Endodermal cell (in vitro differentiated cells): ENCODE results near the gene NELFCD. TPM values are rescaled to one million over a fixed set of nuclear protein-coding genes. Genes with fewer than 3 reads are reported as not detected.

Source experiments
- DNase-seq: peaks from one replicate; pipeline ENCODE4 v3.0.0-alpha.2; 2017
- H3K27ac ChIP-seq: 2 replicates; pipeline ENCODE4 v1.5.1; 2013; ENCODE audit warnings: mild to moderate bottlenecking, low read depth, low read length, moderate library complexity
- H3K27me3 ChIP-seq: 2 replicates; pipeline ENCODE4 v1.6.1; 2013; ENCODE audit warnings: mild to moderate bottlenecking, low read length, moderate library complexity; ENCODE audit not compliant: insufficient read depth, control insufficient read depth, poor library complexity, severe bottlenecking
- H3K36me3 ChIP-seq: 2 replicates; pipeline ENCODE4 v1.7.0; 2013; ENCODE audit warnings: mild to moderate bottlenecking, low read length, moderate library complexity; ENCODE audit not compliant: control insufficient read depth, insufficient read depth
- H3K4me1 ChIP-seq: one replicate; pipeline ENCODE4 v1.7.0; 2013; ENCODE audit warnings: low read length; ENCODE audit not compliant: control insufficient read depth, insufficient read depth
- H3K4me3 ChIP-seq: 2 replicates; pipeline ENCODE4 v1.5.1; 2013; ENCODE audit warnings: mild to moderate bottlenecking, low read length, moderate library complexity
- H3K9ac ChIP-seq: 2 replicates; pipeline ENCODE4 v1.6.1; 2013; ENCODE audit warnings: mild to moderate bottlenecking, low read length, moderate library complexity; ENCODE audit not compliant: poor library complexity, severe bottlenecking; ENCODE audit errors: extremely low read depth
- H3K9me3 ChIP-seq: 2 replicates; pipeline ENCODE4 v1.6.1; 2013; ENCODE audit warnings: mild to moderate bottlenecking, low read length, moderate library complexity; ENCODE audit not compliant: control insufficient read depth
- H3K27ac Mint-ChIP-seq: 2 replicates; pipeline ENCODE4 v1.8.0; 2020; ENCODE audit warnings: mixed read lengths
- H3K27me3 Mint-ChIP-seq: 2 replicates; pipeline ENCODE4 v1.8.0; 2021; ENCODE audit warnings: mild to moderate bottlenecking, mixed read lengths; ENCODE audit not compliant: insufficient read depth
- H3K36me3 Mint-ChIP-seq: 2 replicates; pipeline ENCODE4 v1.8.0; 2020; ENCODE audit warnings: low read depth, mixed read lengths
- H3K4me1 Mint-ChIP-seq: 2 replicates; pipeline ENCODE4 v1.8.0; 2020; ENCODE audit warnings: mixed read lengths
- H3K4me3 Mint-ChIP-seq: 2 replicates; pipeline ENCODE4 v1.8.0; 2020; ENCODE audit warnings: mild to moderate bottlenecking, moderate library complexity, mixed read lengths
- H3K9me3 Mint-ChIP-seq: 2 replicates; pipeline ENCODE4 v1.8.0; 2020; ENCODE audit warnings: mild to moderate bottlenecking, mixed read lengths
- WGBS, 2 experiments: methylation state at CpG; one replicate each; pipeline versions ENCODE4 v1.1.5 to v1.1.7; 2013; ENCODE audit warnings: missing lambda C conversion rate in 2 of 2, mixed read lengths in 1 of 2; ENCODE audit not compliant: insufficient coverage in 1 of 2, insufficient read length in 1 of 2; 5-methylcytosine and 5-hydroxymethylcytosine counted together
- total RNA-seq, 2 donors: library from RNA; stranded (reverse); fragmentation: NEBNext Ultra II Directional in 1 of 2; extraction: Animal tissue kit (Norgen Biotek cat#: 25700) in 1 of 2; gene quantifications; 2 replicates in 1 of 2; 3 replicates in 1 of 2; pipeline ENCODE4 v1.2.1, GENCODE V29; 2021
- TF ChIP-seq, protein P1 (sequence below): fragments of 200-600 bp; sonication (generic); conservative IDR thresholded peaks from 2 replicates; pipeline ENCODE4 v1.5.0; 2021; ENCODE audit warnings: antibody characterized with exemption, mild to moderate bottlenecking

The NELFCD gene
- total RNA-seq, 2 donors from 2014 or later, result 66.6 to 72.5 TPM

DNA sequence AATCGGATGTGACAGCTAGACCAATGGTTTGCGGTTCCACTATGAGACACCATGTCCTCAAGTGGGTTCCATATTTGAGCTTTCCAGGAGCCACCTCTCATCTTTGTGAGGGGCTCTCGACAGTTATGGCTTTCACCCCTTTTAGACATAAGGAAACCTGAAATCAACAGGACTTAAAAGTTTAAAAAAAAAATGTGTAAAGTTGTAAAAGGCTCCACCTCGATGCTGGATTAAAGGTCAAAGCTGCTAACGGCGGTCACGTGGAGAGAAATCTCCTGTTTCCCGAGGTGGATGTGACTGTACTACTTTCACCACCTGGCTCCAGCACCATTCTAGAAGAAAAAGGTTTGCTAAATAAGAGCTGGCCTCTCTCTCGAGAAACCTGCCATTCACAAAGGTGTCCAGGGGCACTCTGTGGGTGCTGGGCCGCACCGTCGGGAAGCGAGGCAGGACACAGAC lies 50.5 kb downstream of the NELFCD start:
- Mint-ChIP-seq H3K4me3 (peak overlapping the region; percentile 84), H3K27ac (no peak overlapping the region), H3K4me1 (peaks cover 30% of the 10 kb centered on the region), H3K36me3 (peaks cover 61% of the 10 kb centered on the region), H3K27me3 (peaks cover 40% of the 10 kb centered on the region), H3K9me3 (no peaks in the 10 kb centered on the region)
- TF ChIP-seq, protein P1, sequence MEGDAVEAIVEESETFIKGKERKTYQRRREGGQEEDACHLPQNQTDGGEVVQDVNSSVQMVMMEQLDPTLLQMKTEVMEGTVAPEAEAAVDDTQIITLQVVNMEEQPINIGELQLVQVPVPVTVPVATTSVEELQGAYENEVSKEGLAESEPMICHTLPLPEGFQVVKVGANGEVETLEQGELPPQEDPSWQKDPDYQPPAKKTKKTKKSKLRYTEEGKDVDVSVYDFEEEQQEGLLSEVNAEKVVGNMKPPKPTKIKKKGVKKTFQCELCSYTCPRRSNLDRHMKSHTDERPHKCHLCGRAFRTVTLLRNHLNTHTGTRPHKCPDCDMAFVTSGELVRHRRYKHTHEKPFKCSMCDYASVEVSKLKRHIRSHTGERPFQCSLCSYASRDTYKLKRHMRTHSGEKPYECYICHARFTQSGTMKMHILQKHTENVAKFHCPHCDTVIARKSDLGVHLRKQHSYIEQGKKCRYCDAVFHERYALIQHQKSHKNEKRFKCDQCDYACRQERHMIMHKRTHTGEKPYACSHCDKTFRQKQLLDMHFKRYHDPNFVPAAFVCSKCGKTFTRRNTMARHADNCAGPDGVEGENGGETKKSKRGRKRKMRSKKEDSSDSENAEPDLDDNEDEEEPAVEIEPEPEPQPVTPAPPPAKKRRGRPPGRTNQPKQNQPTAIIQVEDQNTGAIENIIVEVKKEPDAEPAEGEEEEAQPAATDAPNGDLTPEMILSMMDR, result no peak
- Histone ChIP-seq H3K27ac (peak overlapping the region; percentile 84), H3K9me3 (no peaks in the 10 kb centered on the region), H3K9ac (peak overlapping the region; percentile 76), H3K27me3 (no peaks in the 10 kb centered on the region), H3K36me3 (peaks cover 64% of the 10 kb centered on the region), H3K4me3 (peak overlapping the region; percentile 89), H3K4me1 (peaks cover 7% of the 10 kb centered on the region)
- 28 to 29% methylated on average over 11 to 13 of the region's 13 CpGs for WGBS, 2 experiments
- DNase-seq, result no peak

DNA sequence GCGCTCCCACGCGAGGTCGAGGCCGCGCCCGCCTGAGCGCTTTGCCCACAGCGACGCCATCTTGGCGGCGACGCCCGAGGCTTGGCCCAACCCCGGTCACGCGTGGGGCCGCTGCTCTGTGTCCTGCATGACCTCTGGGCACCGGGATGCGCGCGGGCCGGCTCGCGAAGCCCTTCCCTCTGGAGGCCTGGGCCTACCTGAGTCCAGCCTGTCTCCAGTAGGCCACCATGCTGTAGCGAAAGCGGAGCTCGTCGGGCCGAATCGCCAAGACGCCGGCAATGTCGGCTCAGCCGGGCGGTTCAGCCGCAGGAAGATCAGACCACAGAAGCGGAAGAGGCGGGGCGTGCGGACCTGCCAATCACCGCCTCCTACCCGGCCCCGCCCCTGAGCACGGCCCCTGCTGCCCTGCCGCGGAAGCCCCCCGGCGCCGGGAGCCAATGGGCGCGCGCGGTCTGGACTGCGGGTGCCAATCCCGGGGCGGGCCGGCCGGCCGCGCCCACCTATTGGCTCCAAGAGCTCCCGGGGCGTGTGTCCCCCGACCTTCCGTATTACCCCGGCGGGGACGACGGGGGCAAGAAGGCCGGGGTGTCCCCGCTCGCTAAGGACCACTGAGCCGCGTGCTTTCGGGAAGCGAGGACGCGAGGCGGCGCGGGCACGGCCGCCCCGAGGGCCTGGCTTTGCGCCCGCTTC lies 51.1 kb downstream of the NELFCD start, which contains the start of gene ATP5F1E:
ATP5F1E (minus strand) TSS at position 313 of the 690 bp plus-strand sequence; CDS start at position 229, 84 bp downstream.
- Mint-ChIP-seq H3K27ac (peak within 1 kb of the TSS; percentile 93), H3K4me1 (peaks cover 28% of the 10 kb centered on the region), H3K36me3 (peaks cover 61% of the 10 kb centered on the region), H3K4me3 (peak within 1 kb of the TSS; percentile 84), H3K27me3 (peaks cover 35% of the 10 kb centered on the region), H3K9me3 (no peaks in the 10 kb centered on the region)
- 0% methylated on average over 14 to 86 of the region's 86 CpGs for WGBS, 2 experiments
- TF ChIP-seq, protein P1, result no peak
- peak within 1 kb of the TSS; percentile 76 for H3K9ac ChIP-seq
- H3K36me3 ChIP-seq, result peaks cover 64% of the 10 kb centered on the region
- H3K4me1 ChIP-seq, result peaks cover 7% of the 10 kb centered on the region
- peak within 1 kb of the TSS; percentile 89 for H3K4me3 ChIP-seq
- no peaks in the 10 kb centered on the region for H3K9me3 ChIP-seq
- DNase-seq, result peak; percentile 98
- peak within 1 kb of the TSS; percentile 84 for H3K27ac ChIP-seq
- no peaks in the 10 kb centered on the region for H3K27me3 ChIP-seq

DNA sequence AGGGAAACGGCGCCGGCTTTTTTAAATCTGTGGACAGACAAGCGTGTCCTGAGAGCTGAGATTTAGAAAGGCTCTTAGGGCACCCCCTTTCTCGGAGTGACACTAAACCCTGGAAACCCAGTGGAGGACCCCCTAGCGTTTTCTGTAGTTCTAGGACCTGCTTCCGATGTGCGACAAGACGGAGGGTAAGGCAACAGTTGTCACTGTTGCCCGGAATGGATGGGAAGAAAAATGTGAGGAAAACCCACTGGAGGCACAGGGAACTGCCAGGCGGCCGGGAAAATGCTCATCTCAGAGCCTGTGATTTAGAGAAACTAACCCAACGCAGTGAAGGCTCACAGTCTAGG lies 51.6 kb downstream of the NELFCD start:
- H3K9me3 ChIP-seq, result no peaks in the 10 kb centered on the region
- 8 to 10% methylated on average over 11 to 13 of the region's 13 CpGs for WGBS, 2 experiments
- TF ChIP-seq, protein P1, result peak; percentile 59
- peak overlapping the region; percentile 89 for H3K4me3 ChIP-seq
- H3K36me3 ChIP-seq, result peaks cover 68% of the 10 kb centered on the region
- Mint-ChIP-seq H3K36me3 (peaks cover 61% of the 10 kb centered on the region), H3K9me3 (no peaks in the 10 kb centered on the region), H3K4me3 (peak overlapping the region; percentile 84), H3K27ac (peak overlapping the region; percentile 93), H3K27me3 (peaks cover 29% of the 10 kb centered on the region), H3K4me1 (peaks cover 23% of the 10 kb centered on the region)
- no peaks in the 10 kb centered on the region for H3K27me3 ChIP-seq
- H3K9ac ChIP-seq, result peak overlapping the region; percentile 55
- peaks cover 3% of the 10 kb centered on the region for H3K4me1 ChIP-seq
- peak overlapping the region; percentile 78 for H3K27ac ChIP-seq
- DNase-seq, result no peak
